Erythroblast (primary cell): ENCODE results near the gene FEN1.
A peak's percentile ranks its signal among the peaks of the same experiment; 100 is the strongest.

Experiments used
- DNase-seq, 2 experiments: peaks; one replicate each; lab custom pipeline; 2025; lab: John Stamatoyannopoulos, UW
- GATA1 ChIP-seq: IDR thresholded peaks from 2 replicates; pipeline ENCODE4 v1.6.1; 2011; ENCODE audit warnings: low read depth, mild to moderate bottlenecking, control low read depth, low read length, moderate library complexity
- POLR2A ChIP-seq: IDR thresholded peaks from 2 replicates; pipeline ENCODE4 v1.6.1; 2011; ENCODE audit warnings: mild to moderate bottlenecking, low read length

FEN1 gene

DNA sequence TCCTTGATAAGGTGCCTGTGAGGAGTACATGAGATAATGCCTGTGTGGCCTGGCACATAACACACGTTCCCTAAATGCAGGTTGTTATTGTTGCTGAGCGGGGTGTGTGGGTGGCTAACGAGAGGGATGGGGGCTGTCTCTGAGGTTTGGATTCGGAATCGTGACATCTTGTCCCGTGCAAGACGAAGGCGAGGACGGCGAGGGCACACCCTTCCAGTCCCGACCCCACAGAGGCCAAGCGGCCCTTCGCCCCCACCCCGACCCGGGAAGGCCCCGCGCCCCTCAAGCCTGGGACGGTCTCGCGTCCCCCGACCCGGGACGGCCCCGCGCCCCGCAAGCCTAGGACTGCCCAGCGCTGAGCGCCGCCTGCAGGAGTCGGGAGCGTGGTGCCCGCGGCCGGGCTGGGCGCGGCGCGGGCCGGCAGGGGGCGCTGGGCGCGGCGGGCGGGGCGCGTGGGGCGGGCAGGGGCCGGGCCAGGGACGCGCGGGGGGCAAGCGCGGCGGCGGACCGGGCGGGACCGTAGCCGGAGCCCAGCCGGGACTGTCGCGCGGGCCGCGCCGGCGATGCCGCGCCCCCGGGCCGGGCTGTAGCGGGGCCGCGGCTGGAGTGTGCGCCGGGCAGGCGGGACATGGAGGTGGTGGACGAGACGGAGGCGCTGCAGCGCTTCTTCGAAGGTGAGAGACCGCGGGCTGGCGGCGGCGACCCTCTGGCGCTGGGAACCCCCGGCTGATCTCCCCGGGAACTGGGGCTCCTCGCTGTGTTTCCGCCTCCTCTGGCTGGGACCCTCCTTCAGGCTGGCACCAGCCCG, 40.4 kb upstream of the FEN1 start, which contains the start of gene MYRF:
Gene MYRF (plus strand): TSS at position 520 of the 808 bp plus-strand sequence. CDS start 109 bp downstream, at position 629.
- TF ChIP-seq POLR2A (no peak), GATA1 (no peak)
- DNase-seq = peak; percentile 69 to 80

DNA sequence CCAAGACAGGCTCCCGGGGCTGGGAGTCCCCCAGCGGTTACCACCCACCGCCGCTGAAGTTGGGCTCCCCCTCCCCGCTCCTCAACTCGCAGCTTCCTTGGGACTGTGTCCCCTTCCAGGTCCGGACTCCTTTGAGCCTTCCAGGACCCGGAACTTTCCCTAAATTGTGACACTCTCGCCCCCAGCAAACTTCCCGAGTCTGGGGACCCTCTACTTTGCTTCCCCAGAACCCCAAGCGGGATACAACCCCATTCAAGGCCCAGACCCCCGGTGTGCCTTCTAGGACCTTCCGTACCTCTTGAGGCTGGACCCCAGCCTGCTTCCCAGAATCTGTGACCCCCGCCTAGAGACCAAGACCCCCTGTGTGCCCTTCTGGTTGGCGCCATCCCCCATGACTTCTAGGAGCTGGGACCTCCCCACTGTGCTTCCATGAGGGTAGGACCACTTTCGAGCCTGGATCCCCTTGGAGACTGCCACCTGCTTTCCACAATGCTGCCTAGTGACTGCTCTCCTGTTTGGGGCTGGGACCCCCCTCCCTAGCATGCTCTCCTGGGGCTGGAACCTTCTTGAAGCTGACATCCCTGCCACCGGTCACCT, 39.7 kb upstream of the FEN1 start:
- TF ChIP-seq POLR2A (no peak), GATA1 (no peak)
- DNase-seq = no peak

DNA sequence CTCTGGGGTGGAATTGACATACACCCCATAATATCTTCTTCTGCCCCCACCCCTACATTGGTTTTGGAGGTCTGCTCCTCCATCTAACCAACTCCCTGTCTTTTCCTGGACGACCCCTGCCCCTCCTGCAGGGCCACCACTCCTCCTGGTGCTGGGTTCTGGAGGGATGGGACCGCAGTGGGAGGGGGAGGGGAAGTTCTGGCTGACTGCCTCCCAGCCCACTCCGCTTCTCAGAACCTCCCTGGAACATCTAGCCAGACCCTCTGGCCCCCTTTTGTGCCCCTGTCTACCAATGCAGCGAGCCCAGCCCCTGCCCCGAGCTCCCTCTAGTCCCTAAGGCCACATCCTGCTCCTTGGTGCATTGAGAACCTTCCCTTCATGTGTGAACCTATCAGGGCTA, 39.0 kb upstream of the FEN1 start:
- no peak for TF ChIP-seq POLR2A
- no peak for TF ChIP-seq GATA1
- no peak for DNase-seq

DNA sequence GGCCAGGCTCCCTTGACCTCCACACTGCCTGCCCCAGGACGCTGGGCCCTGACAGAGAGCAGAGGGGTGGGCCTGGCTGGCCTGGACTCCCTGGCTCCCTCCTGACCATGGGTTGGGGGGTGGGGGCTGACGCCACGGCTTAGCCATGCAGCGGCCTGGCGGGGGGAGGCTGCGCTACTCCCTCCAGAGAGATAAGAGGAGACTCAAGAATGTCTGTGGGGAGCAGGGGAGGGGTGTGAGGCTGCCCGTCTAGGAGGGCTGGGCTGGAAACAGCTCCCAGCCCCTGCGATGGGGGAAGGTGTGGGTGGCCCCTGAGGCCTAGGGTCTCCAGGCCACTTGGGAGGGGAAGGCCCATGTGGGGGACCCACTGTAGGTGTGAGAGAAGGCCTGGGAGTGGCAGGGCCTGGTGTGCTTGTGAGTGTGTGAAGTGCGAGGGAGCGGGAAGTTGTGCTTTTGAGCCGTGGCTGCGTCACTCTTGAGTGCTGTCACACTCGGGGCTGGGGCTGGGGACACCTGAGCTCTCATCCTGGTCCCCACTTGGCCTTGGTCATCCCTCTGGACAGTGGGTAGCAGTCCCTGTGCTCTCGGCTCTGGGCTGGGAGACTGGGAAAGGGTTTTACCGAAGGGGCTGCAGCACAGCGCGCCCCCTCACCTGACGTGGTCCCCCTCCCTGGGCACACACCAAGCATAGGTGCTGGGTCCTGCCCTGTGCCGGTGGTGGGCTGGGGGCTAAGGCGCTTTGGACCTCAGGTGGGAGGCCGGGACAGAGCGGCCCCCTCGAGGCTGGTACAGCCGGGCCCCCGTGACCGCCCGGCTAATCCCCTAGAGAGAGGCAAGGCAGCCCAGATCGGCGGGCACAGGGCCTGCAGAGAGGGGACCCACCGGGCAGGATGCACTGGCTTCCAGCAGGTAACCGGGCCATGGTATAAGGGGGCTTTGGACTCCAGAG, 37.9 kb upstream of the FEN1 start:
- TF ChIP-seq GATA1 = no peak
- no peak for TF ChIP-seq POLR2A
- DNase-seq = peak; percentile 49 to 57

DNA sequence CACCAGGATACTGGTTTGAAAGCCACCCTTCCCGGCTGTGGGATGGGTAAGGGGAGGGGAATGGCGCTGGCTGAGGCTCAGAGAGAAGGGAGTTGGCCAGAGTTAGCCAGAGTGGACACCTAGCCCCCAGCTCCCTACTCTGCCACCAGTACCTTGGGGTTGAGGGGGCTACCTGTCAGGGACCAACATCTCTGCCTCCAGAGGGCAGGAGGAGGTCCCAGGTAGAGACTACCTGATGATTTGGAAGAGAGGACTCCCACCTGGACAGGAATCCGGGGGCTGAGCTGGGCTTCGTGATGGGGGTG, 36.6 kb upstream of the FEN1 start:
- no peak for TF ChIP-seq GATA1
- no peak for TF ChIP-seq POLR2A
- no peak for DNase-seq

DNA sequence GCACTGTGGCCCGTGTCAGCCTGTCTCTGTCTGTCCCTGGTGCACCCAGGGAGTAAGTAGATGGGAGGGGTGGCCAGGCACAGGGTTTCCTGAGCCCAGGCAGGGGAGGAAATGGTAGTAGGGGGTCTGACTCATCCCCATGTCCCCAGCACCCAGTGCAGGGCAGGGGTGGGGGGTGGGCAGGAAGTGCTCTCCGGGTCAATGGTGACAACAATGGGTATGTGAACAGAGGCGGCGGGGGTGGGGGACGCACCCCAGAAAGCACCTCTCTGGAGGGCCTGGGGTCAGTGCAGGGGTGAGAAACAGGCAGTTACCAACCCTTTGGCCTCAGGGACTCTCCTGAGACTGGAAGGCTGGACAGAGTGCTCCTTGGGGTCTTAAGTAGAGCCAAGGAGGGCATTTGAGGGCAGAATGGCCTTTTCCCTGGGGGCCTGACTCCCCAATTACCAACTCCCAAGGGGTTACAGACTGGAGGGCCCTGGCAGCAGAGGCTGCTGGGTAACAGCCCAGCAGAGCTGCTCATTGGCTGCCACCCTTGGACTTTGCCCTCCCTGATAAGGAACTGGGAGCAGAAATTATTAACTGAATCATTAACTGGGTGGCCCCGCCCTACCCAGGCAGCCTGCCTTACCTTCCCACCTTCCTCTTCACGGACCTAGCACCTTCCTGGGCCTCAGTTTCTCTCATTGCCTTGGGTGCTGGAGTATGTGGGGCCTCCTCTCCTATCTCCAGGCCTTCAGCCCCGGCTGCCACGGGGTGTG, 36.1 kb upstream of the FEN1 start:
- TF ChIP-seq GATA1 (no peak), POLR2A (no peak)
- peak; percentile 68 to 81 for DNase-seq

DNA sequence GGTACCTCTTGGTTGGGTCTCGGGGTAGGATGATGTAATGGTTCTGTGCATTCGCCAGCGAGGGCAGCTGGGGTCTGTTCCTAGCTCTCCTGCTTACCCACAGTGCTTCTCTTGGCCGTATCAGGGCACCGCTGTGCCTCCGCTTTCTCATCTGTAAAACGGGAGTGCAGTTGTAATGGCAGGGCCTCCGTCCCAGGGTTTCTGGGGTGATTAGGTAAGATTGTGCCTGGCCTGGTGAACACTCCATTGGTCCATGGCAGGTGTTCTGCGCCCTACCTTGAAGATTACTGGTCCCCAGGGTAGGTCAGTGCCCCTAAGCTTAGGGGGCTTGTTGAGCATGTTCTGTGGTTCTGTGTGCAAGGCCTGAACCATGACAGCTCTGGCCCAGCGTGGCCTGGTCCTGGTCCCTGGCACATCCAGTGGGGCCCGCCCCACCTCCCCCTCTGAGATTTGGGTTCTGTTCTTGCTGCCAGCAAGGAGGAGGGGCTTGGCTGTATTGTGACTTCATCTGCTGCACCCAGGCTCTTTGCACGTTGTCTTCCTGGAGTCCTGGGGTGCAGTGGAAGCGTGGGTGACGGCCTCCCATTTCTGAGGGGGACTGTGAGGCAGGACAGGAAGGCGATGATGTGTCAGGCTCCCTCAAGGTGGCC, 35.4 kb upstream of the FEN1 start:
- no peak for TF ChIP-seq GATA1
- no peak for DNase-seq

DNA sequence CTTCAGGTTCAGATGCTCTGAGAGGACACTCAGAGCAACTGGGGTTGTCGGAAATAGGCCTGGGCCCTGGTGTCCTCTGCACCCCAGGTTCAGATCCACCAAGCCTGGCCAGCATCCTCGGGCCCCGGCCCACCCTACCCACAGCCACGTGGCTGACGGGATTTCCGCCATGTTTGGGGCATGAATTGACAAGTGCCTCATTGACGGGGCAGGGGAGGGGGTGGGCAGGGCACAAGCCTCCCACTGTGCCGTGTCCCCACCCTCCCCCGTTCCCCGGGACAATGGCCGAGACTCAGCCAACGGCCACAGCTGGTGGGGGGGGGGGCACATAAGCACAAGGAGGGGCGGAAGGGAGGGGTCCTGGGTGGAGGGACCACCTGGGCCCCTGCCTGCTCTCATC, 31.8 kb upstream of the FEN1 start:
- TF ChIP-seq GATA1 = no peak
- TF ChIP-seq POLR2A = no peak
- DNase-seq = no peak

DNA sequence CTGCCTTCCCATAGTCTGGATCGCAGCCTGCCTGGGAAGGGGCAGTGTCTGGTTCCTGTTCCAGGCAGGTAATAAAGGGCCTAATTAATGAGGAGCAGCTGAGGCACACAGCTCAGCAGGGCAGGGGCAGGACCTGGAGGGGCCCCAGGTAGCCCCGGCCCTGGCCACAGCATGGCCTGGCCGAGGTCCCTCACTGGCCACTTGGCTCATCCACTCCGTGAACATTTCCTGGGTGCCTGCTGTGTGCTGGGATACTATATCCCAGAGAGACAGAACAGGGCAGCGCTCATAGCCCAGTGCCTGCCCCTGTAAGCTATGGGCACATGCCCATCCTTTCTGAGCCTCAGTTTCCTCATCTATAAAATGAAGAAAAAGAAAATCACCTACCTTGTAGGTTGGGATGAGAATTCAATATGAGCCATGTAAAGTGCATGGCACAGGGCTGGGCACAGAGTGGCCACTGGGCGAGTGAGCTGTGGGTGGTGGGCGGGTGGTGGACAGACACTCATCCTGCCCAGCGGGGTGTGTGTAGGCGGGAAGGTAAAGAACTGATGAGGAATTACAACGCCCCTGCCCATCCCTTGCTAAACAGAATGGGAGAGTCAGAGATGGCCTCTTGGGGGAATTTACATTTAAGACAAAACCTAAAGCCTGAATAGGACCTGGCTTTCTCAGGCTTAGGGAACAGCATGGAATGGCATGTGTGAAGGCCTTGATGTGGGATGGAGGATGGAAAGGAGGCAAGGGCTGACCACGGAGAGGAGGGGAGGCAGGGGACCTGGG, 31.1 kb upstream of the FEN1 start:
- no peak for DNase-seq
- TF ChIP-seq POLR2A (no peak), GATA1 (no peak)

DNA sequence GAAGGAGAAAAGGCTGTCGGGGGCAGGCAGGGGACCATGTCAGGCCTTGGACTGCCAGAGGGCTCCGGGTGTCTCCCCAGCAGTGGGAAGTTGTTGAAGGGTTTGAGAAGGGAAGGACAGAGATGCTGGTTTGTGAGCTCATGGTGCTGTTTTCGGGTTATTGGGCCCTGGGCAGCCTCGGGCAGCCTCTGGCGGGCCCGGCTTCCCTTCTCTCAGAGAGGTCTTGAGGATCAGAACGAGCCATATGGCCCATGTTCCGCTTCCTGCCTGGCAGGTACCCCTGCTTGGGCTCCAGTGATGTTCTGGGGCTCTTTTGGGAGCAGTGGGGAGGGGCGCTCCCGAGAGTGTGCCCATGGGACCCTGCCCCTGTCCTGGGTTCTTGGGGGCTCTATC, 30.5 kb upstream of the FEN1 start:
- DNase-seq = no peak
- TF ChIP-seq GATA1 = no peak
- no peak for TF ChIP-seq POLR2A

DNA sequence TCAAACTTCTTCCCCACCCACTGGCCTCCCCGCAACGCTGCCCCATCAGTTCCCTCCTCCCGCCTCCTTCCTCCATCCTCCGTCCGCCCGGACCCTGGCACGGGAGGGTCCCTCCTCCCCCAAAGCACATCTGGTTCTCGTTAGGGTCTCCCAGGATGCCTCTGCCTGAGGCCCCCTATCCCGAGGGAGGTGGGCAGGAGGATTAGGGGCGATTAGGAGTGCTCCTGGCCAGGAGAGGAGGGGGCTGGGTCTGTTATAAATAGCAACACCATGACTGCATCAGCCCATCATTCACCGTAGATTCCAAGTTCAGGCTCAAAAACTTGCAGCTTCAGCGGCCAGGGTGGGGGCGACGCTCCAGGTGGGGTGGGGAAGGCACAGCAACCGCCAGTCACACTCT, 29.9 kb upstream of the FEN1 start:
- no peak for DNase-seq
- TF ChIP-seq POLR2A (no peak), GATA1 (no peak)
